Eye (tissue), 1 donor: ENCODE results near the gene SLC38A3.
"Not testable (repeated sequence)": the region's sequence is repeated elsewhere in the genome, so short reads cannot be mapped to it uniquely, and the experiment has no call there.

Experiments
- DNase-seq: peaks from one replicate; pipeline ENCODE4 v3.0.0-alpha.2; 2015

SLC38A3 gene

DNA sequence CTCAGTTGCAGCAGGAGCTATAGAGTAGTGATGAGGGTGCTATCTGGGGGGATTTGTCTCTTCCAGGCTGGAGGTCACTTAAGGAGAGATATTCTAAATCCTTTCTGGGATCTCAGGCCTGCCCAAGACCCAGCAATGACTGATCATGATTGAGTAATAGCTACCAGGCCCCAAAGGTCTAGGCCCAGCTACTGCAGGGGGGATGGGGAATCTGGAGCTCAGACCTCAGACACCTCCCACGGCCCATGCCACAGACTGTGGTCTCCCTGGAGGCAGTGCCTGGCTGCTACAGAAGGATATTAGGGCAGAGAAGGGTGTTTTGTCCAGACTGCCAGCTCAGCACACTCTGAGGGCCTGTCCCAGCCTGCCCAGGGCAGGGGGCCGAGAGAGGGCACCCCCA is 6.9 kb downstream of the SLC38A3 start:
- no peak for DNase-seq

DNA sequence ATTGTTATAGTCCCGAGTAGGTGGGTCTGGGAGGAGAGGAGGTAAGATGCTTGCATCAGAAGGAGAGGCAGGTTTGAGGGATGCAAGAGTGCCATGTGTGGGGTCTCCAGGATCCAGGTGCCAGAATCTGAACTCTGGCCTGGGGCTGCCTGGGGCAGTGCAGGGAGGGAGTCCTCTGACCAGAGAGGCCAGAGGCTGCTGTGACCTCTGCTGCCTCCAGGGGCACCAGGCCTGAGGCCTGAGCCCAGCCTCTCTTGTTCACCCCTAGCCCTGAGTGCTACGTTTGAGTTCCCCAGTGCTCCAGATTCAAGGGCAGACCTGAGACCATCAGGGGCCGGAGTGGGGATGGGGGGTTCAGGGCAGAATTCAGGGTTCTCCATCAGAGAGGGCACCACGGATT is 7.4 kb downstream of the SLC38A3 start:
- DNase-seq, result no peak

DNA sequence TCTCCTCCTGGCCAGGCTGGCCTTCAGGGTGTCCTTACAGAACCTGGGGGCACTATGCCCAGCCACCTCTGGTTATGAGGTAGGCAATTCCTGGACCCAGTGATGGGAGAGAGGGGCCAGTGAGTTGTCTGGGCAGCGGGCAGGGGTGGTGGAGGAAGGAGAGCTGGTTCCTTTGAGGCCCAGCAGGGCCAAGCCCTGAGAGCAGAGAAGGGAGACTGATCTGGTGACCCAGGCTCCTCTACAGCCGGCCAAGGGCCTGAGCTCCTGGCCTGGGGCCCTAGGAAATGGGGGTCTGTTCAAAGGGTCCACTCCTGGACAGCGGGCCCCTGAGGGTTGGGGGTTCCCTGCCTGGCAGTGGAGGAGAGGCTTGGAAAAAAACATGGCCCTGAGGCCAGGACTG is 7.9 kb downstream of the SLC38A3 start:
- DNase-seq, result no peak

DNA sequence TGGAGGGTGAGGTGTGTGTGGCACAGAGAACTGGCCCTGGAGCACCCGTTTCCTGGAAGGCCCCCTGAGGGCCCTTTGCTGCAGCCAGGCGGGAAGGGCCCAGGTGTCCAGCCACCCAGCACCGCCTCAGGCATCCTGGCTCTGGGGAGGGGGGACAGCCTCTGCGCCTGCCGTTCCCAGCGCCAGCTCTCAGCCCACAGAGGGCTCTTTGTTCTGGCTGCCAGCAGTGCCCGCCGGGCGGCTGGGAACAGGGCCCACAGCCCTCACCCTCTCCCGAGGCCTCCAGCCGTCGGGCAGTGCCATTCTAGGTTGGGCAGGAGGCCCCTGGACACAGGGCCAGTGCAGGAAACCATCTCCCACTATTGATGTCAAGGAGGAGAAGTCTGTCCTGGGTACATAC is 8.3 kb downstream of the SLC38A3 start:
- no peak for DNase-seq

GRCh38 chr3:50214824-50215223 is 9.8 kb downstream of the SLC38A3 start:
- no peak for DNase-seq

- DNase-seq, result no peak
Observed at GRCh38 chr3:50215529-50215928, 10.5 kb downstream of the SLC38A3 start.

DNA sequence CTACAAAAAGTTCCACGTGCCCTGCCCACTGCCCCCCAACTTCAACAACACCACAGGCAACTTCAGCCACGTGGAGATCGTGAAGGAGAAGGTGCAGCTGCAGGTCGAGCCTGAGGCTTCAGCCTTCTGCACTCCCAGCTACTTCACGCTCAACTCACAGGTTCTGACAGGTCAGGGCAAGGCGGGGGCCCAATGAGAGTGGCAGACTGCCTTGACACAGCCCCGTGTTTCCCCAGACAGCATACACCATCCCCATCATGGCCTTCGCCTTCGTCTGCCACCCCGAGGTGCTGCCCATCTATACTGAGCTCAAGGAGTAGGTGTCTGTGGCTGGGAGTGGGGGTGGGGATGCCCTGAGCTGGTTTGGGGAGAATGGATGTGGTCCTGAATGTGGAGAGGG is 12.6 kb downstream of the SLC38A3 start:
- no peak for DNase-seq

DNA sequence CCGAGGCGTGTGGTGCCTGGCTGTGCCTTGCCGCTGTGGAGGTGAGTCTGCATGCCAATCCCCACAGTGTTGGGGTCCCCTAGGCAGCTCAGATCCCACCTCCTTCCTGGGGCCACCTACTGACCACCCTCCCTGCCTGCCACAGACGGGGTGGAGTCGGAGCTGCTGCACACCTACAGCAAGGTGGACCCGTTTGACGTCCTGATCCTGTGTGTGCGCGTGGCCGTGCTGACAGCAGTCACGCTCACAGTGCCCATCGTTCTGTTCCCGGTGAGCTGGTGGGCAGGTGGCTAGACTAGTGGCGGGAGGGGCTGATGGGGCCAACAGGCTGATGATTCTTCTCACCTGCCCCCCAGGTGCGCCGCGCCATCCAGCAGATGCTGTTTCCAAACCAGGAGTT is 13.4 kb downstream of the SLC38A3 start:
- no peak for DNase-seq

- DNase-seq, result no peak
Observed at GRCh38 chr3:50219285-50219684, 14.2 kb downstream of the SLC38A3 start.

DNA sequence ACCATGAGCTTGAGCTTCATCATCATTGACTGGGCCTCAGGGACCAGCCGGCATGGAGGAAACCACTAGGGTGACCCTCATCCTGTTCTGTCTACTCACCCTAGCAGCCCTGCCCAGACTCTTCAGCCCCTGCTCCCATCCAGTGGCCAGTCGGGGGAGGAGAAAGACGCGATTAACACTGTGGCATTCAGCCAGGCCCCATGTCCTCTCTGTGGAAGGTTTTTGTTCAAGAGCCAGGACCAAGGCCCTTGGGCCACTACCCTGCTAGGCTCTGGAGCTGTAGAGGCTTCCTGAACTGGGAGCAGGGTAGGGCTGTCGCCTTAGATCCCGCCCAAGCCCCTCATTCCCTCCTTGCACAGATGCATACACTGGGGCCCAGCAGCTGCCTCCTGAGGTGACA is 15.0 kb downstream of the SLC38A3 start:
- DNase-seq, result no peak

GRCh38 chr3:50221051-50221410 is 16.0 kb downstream of the SLC38A3 start:
- no peak for DNase-seq

DNA sequence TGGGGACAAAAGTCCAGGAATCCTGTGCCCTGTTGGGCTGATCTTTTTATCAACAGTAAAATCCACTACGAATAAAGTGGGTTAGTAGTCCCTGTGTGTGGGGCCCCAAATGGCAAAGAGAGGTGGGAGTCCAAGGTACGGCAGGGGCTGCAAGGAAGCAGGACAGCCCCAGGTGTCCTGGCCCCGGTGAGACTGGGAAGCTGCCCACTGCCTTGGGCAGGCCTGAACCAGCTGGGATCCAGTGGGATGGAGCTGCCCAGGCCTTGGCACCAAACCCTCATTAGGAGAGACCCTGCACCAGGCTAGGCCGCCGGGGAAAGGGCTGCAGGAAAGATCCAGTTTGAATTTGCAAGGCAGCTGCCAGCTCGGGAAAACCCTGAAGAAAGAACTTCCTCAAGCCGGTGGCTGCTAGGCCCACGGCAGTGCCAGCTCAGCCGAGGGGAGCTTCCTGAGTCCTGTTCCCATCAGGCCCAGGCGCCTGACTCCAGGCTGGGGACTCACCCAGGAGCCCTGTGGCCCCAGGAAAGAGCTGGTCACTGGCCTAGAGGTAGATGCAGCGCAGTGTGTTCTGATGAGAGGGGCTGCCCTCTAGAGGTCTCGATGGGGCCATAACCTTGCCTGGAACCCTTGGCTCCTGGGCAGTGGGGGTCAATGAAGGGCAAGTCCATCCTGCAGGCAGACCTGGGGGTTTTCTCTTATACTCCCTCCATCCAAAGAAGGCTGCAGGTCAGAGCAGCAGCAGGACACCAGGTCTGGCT is 16.5 kb downstream of the SLC38A3 start:
- no peak for DNase-seq

DNA sequence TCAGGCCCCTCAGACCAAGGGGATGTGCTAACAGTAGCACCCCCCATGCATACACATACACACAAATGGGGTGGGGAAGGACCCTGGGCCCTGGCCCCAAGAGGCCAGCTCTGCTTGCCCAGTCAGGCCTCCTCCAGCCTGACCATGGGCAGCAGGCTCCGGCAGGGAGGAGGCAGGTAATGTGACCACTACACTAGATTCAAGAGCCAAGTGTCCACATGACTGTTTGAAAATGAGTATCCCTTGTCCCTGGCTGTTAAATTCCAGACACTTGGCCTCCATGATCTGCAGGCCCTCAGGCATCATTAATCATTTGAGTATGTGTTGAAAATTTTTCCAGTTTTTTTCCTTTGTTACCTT is 17.1 kb downstream of the SLC38A3 start:
- DNase-seq, result no peak

- no peak for DNase-seq
Observed at GRCh38 chr3:50224639-50225038, 19.6 kb downstream of the SLC38A3 start.

- DNase-seq, result peak; percentile 88
Observed at GRCh38 chr3:50226888-50227389, 21.9 kb downstream of the SLC38A3 start.

DNA sequence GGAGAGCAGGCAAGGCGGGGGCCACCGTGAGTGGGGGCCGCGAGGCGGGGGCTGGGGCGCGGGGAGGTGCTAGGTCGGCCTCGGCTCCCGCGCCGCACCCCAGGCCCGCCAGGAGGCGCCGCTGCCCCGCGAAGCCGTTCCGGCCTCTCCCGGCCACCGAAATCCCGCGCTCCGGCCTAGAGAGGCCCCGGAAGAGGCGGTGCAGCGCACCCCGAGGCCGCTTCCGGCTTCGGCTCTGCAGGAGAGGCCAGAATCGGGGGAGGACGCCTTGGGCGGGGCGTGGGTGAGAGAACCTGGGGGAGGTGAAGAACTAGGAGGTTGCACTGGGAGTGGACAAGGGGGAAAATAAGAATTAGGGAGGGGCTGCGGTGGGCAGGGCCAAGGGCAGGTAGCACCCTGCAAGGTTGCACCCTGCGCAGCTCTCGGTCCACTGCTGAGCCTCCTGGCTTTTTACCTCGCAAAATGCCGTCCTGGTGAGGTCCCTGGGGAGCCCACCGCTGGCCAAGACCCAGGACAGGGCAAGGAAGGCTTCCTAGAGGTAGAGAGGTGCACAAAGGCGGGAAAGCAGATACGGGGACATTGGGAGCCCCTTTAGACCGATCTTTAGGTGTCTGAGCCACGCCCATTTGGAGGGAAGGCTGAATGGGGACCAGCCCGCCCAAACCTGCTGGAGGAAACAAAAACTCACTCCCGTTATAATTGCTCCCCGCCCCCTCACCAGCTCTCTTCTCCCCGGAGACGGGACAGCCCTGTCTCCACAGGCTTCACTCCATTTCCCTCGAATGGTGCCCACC is 22.5 kb downstream of the SLC38A3 start:
- peak; percentile 96 for DNase-seq

DNA sequence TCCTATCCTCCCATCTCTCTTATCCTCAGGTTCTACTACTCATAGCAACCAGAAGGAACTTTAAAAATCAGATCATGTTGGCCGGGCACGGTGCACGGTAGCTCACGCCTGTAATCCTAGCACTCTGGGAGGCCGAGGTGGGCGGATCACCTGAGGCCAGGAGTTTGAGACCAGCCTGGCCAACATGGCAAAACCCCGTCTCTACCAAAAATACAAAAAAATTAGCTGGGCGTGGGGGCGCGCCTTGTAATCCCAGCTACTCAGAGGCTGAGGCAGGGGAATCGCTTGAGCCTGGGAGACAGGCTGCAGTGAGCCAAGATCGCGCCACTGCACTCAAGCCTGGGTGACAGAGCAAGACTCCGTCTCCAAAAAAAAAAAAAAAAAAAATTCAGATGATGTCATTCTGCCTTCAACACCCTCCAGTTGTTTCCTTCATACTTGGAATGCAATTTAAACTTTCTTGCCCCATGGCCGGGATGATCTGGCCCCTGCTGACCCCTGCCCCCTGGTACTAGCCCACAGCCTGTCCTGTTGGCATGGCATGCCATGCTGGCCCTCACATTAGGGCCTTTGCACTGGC is 23.2 kb downstream of the SLC38A3 start:
- DNase-seq, result not testable (repeated sequence)

GRCh38 chr3:50229490-50229889 is 24.4 kb downstream of the SLC38A3 start:
- no peak for DNase-seq

GRCh38 chr3:50230104-50230793 is 25.2 kb downstream of the SLC38A3 start:
- DNase-seq, result no peak

DNA sequence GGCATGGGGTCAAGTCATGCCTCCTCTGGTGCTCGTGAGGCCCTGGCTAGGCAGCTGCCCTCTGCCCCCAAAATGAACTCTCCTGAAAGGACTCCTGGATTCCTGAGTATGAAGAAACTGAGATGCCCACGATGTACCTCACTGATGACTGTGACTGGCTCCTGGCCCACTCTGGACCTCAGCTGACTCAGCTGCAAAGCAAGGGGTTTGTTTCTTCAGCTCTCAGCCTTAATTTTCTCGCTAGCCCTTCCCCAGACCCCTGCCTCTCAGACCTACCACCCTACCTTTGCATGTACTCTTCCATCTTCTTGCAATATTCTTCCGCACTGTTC is 25.7 kb downstream of the SLC38A3 start:
- no peak for DNase-seq

DNA sequence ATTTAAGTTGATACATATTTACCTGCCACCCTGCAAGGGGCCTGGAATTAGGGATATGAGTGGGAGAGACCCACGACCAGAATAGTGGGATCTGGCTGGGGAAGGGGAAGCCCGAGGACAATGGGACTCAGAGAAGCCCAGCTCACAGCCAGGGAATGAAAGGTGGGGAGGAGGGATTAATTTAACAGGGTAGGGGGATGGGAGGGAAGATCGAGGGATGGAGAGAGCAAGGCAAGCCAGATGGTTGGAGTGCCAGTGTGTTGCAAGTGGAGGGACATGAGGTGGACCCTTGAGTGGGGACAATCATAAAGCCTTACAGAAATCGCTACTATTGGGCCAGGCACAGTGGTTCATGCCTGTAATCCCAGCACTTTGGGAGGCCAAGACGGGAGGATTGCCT is 26.5 kb downstream of the SLC38A3 start:
- DNase-seq, result no peak

DNA sequence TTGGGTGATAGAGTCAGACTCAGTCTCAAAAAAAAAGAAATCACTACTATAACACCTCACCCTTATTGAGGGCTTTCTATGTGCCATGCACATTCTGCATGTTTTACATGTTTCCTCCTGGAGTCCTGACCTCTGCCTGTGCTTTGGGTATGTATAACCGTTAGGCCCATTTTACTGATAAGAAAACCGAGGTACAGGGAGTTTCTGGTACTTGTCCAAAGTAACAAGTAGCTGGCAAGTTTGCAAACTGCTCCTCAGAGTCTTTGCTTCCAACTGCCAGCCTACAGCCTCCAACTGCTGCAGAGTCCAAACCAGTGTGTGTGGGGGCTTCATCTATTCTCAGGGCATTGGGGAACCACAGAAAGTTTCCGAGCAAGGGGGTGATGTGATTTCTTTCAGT is 27.2 kb downstream of the SLC38A3 start:
- no peak for DNase-seq

GRCh38 chr3:50233176-50233575 is 28.1 kb downstream of the SLC38A3 start:
- peak; percentile 83 for DNase-seq
